ENCODE measurements around the gene DYNLL1. TPM values are rescaled to one million over a fixed set of nuclear protein-coding genes. Genes with fewer than 3 reads are reported as not detected.
A peak's percentile ranks its signal among the peaks of the same experiment; 100 is the strongest.
"Not testable (repeated sequence)": the region's sequence is repeated elsewhere in the genome, so short reads cannot be mapped to it uniquely, and the experiment has no call there.

The DYNLL1 gene
- total RNA-seq, 4 donors from 2014 or later: 179 to 271 (median 229) TPM

DNA sequence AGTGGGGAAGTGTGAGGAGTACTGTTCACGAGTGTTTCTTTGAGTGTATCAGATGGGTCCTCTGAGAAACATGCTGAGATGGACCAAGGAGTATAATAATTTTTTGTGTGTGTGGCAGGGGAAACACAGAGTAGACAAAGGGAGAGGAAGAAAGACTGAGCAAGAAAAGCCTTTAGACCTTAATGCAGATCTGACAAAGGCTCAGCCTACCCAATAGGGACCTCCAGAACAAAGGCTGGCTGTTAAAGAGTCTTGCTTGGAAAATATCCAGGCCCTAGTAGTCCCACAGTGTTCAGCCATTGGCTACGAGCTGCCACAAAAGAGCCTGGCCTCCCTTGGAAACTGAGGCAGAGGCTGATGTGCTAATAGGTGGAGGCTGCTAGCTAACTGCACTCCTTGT, 19.6 kb downstream of the DYNLL1 start:
- whole genome bisulfite sequencing, 2 donors (ENCODE audit: low coverage in 1 of 2): 86 to 100% methylated on average over 1 to 2 of the region's 2 CpGs
- Histone ChIP-seq H3K4me3 (no peak overlapping the region), H3K4me1 (no peaks in the 10 kb centered on the region), H3K9me3 (no peaks in the 10 kb centered on the region), H3K27me3 (no peaks in the 10 kb centered on the region), H3K27ac (no peak overlapping the region), H3K36me3 (peaks cover 0 to 86% of the 10 kb centered on the region in 2 donors)
- TF ChIP-seq EP300 (IDR thresholded peaks at IDR 0.05): no peak
- TF ChIP-seq POLR2A (IDR thresholded peaks at IDR 0.05): no peak
- TF ChIP-seq, protein P1, sequence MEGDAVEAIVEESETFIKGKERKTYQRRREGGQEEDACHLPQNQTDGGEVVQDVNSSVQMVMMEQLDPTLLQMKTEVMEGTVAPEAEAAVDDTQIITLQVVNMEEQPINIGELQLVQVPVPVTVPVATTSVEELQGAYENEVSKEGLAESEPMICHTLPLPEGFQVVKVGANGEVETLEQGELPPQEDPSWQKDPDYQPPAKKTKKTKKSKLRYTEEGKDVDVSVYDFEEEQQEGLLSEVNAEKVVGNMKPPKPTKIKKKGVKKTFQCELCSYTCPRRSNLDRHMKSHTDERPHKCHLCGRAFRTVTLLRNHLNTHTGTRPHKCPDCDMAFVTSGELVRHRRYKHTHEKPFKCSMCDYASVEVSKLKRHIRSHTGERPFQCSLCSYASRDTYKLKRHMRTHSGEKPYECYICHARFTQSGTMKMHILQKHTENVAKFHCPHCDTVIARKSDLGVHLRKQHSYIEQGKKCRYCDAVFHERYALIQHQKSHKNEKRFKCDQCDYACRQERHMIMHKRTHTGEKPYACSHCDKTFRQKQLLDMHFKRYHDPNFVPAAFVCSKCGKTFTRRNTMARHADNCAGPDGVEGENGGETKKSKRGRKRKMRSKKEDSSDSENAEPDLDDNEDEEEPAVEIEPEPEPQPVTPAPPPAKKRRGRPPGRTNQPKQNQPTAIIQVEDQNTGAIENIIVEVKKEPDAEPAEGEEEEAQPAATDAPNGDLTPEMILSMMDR (IDR thresholded peaks at IDR 0.05): no peak
- TF ChIP-seq POLR2AphosphoS5 (IDR thresholded peaks at IDR 0.05): no peak
- ATAC-seq: no peak

DNA sequence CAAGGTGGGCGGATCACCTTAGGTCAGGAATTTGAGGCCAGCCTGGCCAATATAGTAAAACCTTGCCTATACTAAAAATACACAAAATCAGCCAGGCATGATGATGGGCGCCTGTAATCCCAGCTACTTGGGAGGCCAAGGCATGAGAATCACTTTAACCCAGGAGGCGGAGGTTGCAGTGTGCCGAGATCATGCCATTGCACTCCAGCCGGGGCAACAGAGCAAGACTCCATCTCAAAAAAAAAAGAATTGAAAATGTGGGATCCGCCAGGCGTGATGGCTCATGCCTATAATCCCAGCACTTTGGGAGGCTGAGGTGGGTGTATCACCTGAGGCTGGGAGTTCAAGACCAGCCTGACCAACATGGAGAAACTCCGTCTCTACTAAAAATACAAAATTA, 23.4 kb downstream of the DYNLL1 start:
- H3K4me1 ChIP-seq, H3K9me3 ChIP-seq, ATAC-seq, H3K27ac ChIP-seq, H3K4me3 ChIP-seq, H3K27me3 ChIP-seq: not testable (repeated sequence)
- 87 to 98% methylated on average over 5 to 6 of the region's 8 CpGs for WGBS, 2 donors (ENCODE audit: low coverage in 1 of 2)
- peaks cover 0 to 80% of the 10 kb centered on the region in 2 donors for H3K36me3 ChIP-seq

DNA sequence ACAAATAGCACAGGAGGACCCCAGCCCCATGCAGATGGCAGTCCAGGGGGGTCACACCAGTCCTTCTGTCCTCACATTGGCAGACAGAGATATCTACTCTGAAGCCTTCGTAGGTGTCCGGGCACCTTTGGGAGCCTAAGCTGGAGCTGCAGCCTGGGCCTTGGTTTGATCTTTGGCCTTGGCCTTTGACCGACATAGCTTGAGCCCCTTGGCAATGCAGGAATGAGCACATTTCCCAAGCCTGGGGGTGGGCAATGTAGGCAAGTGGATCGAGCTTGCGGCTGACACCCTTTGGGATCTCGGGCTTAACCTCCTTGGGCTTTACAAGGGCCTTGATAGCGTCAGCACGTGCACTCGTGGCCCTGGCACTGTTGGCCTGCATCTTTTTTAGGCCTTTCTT, 26.7 kb downstream of the DYNLL1 start:
- no peak overlapping the region for H3K4me3 ChIP-seq
- no peak overlapping the region for H3K27ac ChIP-seq
- WGBS, 2 donors (ENCODE audit: low coverage in 1 of 2): 95% methylated on average over 6 of the region's 9 CpGs; no CpG with 5 or more reads in 1 of the 2 donors
- TF ChIP-seq POLR2AphosphoS5 (IDR thresholded peaks at IDR 0.05): no peak
- TF ChIP-seq EP300 (IDR thresholded peaks at IDR 0.05): no peak
- TF ChIP-seq POLR2A (IDR thresholded peaks at IDR 0.05): no peak
- TF ChIP-seq, protein P1 (IDR thresholded peaks at IDR 0.05): no peak
- no peaks in the 10 kb centered on the region for H3K9me3 ChIP-seq
- no peak for ATAC-seq
- H3K36me3 ChIP-seq: peaks cover 0 to 61% of the 10 kb centered on the region in 2 donors
- H3K27me3 ChIP-seq: no peaks in the 10 kb centered on the region
- no peaks in the 10 kb centered on the region for H3K4me1 ChIP-seq

DNA sequence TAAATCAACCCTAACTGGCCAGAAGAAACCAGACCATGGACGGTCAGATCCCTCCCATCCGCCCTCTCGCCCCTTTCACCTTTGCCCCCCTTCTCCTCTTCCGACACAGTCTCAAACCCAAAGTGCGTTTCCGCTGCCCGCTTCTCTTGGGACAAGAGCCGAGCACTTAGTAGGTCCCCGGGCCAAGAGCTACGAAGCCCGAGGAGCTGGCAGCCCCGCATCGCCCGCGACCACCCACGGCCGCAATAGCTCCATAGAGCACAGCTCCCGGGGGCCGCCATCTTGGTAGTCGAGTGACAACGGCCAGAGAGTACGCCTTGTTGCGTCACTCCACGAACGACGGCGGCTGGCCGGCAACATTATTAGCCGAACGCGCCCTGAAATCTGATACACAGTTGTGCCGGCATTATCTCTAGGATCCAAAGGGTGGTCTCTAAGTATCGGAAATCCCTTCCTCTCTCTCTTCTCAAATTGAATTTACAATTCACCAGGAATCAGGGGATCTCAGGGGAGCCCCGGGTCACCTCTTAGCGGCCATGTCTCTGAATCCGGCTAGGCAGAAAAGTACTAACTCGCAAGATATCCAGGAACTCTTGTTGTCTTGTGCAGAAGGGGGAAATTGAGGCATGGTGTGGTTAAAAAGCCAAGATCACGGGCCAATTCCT, 33.1 kb downstream of the DYNLL1 start, which contains the start of gene COQ5:
COQ5 (minus strand) TSS at position 298 of the 665 bp plus-strand sequence; CDS start at position 281, 17 bp downstream.
- H3K4me1 ChIP-seq: peaks cover 0 to 19% (median 0%) of the 10 kb centered on the region in 3 donors
- WGBS, 2 donors (ENCODE audit: low coverage in 1 of 2): 0 to 1% methylated on average over 1 to 18 of the region's 38 CpGs
- TF ChIP-seq POLR2AphosphoS5 (IDR thresholded peaks at IDR 0.05): peak; percentile 84
- TF ChIP-seq, protein P1 (IDR thresholded peaks at IDR 0.05): peak in 1 of 4 experiments; percentile 8
- no peak for TF ChIP-seq EP300 (IDR thresholded peaks at IDR 0.05)
- TF ChIP-seq POLR2A (IDR thresholded peaks at IDR 0.05): peak in 1 of 2 donors; percentile 25
- no peaks in the 10 kb centered on the region for H3K9me3 ChIP-seq
- H3K27ac ChIP-seq: peak within 1 kb of the TSS; percentile 85 to 96 (median 92)
- H3K4me3 ChIP-seq: peak within 1 kb of the TSS; percentile 71 to 91
- no peaks in the 10 kb centered on the region for H3K27me3 ChIP-seq
- ATAC-seq: peak; percentile 95
- H3K36me3 ChIP-seq: peaks cover 0 to 15% of the 10 kb centered on the region in 2 donors

DNA sequence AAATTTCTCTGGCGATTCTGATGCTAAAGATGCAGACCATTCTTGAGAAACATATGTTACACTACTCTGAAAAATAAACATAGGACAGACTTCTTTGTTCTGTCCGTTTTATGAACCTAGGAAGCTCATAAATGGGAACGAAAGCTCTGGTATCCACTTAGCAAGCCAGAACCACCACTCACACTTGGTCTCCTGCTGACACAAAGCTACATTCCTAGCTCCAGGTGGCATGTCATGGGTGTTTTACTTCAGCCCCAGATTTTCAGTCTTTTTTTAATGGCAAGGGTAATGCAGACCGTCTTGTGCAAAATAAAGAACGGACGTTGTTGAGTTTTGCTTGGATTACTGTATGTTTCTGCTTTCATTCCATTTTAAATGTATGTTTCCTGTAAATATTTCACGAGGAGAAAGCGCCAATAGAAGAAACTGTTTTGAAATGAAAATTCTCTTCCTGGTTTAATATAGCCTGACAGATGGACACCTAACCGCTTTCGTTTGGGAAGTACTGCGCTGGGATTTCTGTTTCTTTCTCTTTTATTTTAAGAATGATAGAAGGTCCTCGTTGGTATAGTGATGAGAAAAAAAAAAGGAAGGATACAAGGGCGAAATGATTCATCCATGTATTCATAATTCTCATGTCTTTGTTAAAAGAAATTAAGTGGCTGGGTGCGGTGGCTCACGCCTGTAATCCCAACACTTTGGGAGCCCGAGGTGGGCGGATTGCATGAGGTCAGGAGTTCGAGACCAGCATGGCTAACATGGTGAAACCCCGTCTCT, 33.9 kb downstream of the DYNLL1 start:
- Histone ChIP-seq H3K9me3 (no peaks in the 10 kb centered on the region), H3K4me3 (peak overlapping the region; percentile 71 to 91), H3K27ac (peak overlapping the region; percentile 85 to 96 (median 92)), H3K36me3 (peaks cover 0 to 8% of the 10 kb centered on the region in 2 donors), H3K27me3 (no peaks in the 10 kb centered on the region), H3K4me1 (peaks cover 0 to 19% (median 0%) of the 10 kb centered on the region in 3 donors)
- ATAC-seq: no peak
- TF ChIP-seq, protein P1 (IDR thresholded peaks at IDR 0.05): peak in 2 of 4 experiments; percentile 27 to 43
- no peak for TF ChIP-seq POLR2A (IDR thresholded peaks at IDR 0.05)
- 11 to 16% methylated on average over 15 to 19 of the region's 19 CpGs for WGBS, 2 donors (ENCODE audit: low coverage in 1 of 2)

DNA sequence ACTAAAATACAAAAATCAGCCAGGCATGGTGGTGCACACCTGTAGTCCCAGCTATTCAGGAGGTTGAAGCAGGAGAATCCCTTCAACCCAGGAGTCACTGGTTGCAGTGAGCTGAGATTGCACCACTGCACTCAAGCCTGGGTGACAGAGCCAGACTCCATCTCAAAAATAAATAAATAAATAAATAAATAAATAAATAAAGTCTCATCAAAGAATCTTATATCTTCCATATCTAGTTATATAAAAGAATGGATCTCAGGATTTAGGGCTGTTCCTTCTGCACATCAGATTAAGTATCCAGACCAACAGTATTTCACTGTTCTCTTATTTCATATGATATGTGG, 34.5 kb downstream of the DYNLL1 start:
- not testable (repeated sequence) for H3K27me3 ChIP-seq, H3K9me3 ChIP-seq, H3K36me3 ChIP-seq, ATAC-seq
- H3K4me1 ChIP-seq: peaks cover 0 to 20% (median 0%) of the 10 kb centered on the region in 3 donors
- peak overlapping the region; percentile 85 to 96 (median 92) for H3K27ac ChIP-seq
- H3K4me3 ChIP-seq: peak overlapping the region in 1 of 2 donors; percentile 71

All from gastroesophageal sphincter (tissue), 4 donors.